NCI-H146 (cell line): Measurements from ENCODE around the gene STMP1.
"Not testable (repeated sequence)": the region's sequence is repeated elsewhere in the genome, so short reads cannot be mapped to it uniquely, and the experiment has no call there.

Experiments
- DNase-seq: peaks from one replicate; lab custom pipeline; 2025; lab: John Stamatoyannopoulos, UW

STMP1 gene

GRCh38 chr7:135662373-135663114 lies at the start of gene STMP1:
Gene STMP1 (plus strand): TSS chr7:135662514.
- DNase-seq, result peak; percentile 97

- no peak for DNase-seq
Measured at GRCh38 chr7:135616136-135616535, 46.2 kb upstream of the STMP1 start.

GRCh38 chr7:135617781-135618180 lies 44.5 kb upstream of the STMP1 start:
- DNase-seq, result no peak

GRCh38 chr7:135618510-135618909 lies 43.8 kb upstream of the STMP1 start:
- DNase-seq, result no peak

- DNase-seq, result no peak
Measured at GRCh38 chr7:135620447-135620846, 41.9 kb upstream of the STMP1 start.

GRCh38 chr7:135620980-135621850 lies 41.1 kb upstream of the STMP1 start:
- DNase-seq, result peak; percentile 70

GRCh38 chr7:135634191-135634878 lies 28.0 kb upstream of the STMP1 start:
- DNase-seq, result no peak

GRCh38 chr7:135639690-135640089 lies 22.6 kb upstream of the STMP1 start:
- not testable (repeated sequence) for DNase-seq

- no peak for DNase-seq
Measured at GRCh38 chr7:135644154-135644553, 18.2 kb upstream of the STMP1 start.

GRCh38 chr7:135644729-135645128 lies 17.6 kb upstream of the STMP1 start:
- DNase-seq, result no peak

GRCh38 chr7:135645296-135645904 lies 16.9 kb upstream of the STMP1 start:
- DNase-seq, result peak; percentile 33

GRCh38 chr7:135647755-135648154 lies 14.6 kb upstream of the STMP1 start:
- no peak for DNase-seq

- DNase-seq, result no peak
Measured at GRCh38 chr7:135648235-135648634, 14.1 kb upstream of the STMP1 start.

GRCh38 chr7:135650831-135651573 lies 11.3 kb upstream of the STMP1 start:
- no peak for DNase-seq

- peak; percentile 95 for DNase-seq
Measured at GRCh38 chr7:135653340-135654080, 8.8 kb upstream of the STMP1 start.

GRCh38 chr7:135658564-135658963 lies 3.8 kb upstream of the STMP1 start:
- no peak for DNase-seq

- DNase-seq, result peak; percentile 82
Measured at GRCh38 chr7:135659159-135659846, 3.0 kb upstream of the STMP1 start.

GRCh38 chr7:135661311-135662122 lies 797 bp upstream of the STMP1 start:
- DNase-seq, result peak; percentile 89

- no peak for DNase-seq
Measured at GRCh38 chr7:135662123-135662372, 266 bp upstream of the STMP1 start.
